ENCODE measurements around the gene RHOG.

GRCh38 chr11:3880724-3881123 is 40.0 kb upstream of the RHOG start:
- TF ChIP-seq POLR2A (IDR thresholded peaks at IDR 0.05) = no peak
- TF ChIP-seq, protein P1, sequence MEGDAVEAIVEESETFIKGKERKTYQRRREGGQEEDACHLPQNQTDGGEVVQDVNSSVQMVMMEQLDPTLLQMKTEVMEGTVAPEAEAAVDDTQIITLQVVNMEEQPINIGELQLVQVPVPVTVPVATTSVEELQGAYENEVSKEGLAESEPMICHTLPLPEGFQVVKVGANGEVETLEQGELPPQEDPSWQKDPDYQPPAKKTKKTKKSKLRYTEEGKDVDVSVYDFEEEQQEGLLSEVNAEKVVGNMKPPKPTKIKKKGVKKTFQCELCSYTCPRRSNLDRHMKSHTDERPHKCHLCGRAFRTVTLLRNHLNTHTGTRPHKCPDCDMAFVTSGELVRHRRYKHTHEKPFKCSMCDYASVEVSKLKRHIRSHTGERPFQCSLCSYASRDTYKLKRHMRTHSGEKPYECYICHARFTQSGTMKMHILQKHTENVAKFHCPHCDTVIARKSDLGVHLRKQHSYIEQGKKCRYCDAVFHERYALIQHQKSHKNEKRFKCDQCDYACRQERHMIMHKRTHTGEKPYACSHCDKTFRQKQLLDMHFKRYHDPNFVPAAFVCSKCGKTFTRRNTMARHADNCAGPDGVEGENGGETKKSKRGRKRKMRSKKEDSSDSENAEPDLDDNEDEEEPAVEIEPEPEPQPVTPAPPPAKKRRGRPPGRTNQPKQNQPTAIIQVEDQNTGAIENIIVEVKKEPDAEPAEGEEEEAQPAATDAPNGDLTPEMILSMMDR (IDR thresholded peaks at IDR 0.05) = no peak

Data from stomach (tissue), 4 donors.